SHP77 treated with DMSO at 0.1 percent for 48 hours (cell line): ENCODE measurements around the gene THADA.
"Not testable (repeated sequence)": the region's sequence is repeated elsewhere in the genome, so short reads cannot be mapped to it uniquely, and the experiment has no call there.

ENCODE experiments used
- DNase-seq: peaks from one replicate; lab custom pipeline; 2025; lab: John Stamatoyannopoulos, UW

THADA gene

DNA sequence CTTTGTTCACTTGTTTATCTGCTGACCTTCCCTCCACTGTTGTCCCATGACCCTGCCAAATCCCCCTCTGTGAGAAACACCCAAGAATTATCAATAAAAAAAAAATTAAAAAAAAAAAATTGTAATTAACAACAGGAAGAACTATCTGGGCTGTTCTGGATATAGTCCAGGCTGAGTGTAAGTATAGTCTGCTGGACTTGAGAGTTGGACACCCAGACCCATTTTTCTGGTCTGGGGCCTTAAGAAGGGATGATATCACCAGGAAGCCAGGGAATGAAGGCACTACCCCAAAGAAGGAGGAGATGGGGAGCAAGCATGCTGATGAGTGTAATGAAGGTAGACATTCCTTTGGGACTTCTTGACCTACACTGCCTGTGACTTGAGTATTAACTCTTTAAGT, 297.3 kb downstream of the THADA start:
- DNase-seq, result no peak

DNA sequence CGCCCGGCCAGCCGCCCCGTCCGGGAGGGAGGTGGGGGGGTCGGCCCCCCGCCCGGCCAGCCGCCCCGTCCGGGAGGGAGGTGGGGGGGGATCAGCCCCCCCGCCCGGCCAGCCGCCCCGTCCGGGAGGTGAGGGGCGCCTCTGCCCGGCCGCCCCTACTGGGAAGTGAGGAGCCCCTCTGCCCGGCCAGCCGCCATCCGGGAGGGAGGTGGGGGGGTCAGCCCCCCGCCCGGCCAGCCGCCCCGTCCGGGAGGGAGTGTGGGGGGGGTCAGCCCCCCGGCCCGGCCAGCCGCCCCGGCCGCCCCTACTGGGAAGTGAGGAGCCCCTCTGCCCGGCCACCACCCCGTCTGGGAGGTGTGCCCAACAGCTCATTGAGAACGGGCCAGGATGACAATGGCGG, 298.1 kb downstream of the THADA start:
- not testable (repeated sequence) for DNase-seq

DNA sequence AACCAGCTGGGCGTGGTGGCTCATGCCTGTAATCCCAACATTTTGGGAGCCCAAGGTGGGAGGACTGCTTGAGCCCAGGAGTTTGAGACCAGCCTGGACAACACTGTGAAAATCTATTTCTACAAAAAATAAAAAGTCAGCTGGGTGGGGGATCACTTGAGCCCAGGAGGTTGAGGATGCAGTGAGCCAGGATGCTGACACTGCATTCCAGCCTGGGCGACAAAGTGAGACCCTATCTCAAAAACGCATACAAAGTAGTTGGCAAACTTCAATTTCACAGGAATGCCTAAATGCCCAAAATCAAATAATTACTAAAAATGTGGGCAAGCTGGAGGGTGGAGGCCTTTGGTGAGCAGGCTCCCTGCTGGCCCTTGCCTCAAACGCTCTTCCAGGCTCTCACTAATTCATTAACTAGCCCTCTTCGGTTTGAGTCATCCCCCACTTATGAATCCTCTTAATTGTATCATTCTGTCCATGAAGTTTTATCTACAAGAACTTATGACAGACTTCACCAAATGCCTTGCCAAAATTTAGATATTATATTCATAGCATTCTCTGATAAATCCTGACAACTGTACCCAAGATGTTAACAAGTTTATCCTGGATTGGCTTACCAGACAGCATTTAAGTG, 300.8 kb downstream of the THADA start:
- DNase-seq, result no peak

DNA sequence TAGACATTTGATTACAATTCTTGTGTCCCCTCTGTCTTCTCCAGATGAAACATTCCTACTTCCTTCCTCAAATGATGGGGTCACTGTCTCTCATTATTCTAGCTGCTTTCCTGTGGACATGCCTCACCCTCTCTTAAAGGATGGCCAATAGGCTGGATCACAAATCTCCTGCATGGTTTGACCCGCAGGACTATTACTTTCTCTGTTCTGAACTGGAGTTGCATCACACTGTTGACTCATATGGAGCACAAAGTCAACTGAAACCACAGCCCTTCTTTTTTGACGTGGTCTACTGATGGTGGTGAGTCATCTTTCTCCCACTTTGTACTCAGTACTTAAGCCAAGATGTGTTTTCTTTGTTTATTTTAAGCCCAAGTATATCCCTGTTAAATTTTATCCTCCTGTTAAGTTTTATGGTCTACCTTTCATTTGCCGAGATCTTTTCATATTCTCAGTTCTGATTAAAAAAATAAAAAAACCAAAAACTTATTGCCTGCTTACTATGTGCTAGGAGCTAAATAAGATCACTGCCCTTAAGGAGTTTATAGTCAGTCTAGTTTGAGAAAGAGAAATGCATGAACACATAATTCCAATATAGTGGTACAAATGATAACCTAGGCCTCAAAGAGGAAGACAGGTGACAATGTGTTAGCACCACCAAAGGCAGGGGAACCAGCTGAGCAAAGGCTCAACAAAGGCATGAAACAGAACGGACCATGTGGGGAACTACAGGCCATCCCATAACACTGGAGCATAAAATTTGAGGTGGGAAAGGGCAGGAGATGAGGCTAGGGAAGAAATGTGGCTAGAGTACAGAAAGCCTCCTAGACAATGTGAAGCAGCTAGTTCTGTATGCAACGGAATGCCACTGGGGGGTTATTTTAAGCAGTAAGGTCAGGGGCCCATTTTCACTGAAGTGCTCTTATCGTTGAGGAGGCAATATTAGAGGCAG, 301.8 kb downstream of the THADA start:
- peak; percentile 27 for DNase-seq

DNA sequence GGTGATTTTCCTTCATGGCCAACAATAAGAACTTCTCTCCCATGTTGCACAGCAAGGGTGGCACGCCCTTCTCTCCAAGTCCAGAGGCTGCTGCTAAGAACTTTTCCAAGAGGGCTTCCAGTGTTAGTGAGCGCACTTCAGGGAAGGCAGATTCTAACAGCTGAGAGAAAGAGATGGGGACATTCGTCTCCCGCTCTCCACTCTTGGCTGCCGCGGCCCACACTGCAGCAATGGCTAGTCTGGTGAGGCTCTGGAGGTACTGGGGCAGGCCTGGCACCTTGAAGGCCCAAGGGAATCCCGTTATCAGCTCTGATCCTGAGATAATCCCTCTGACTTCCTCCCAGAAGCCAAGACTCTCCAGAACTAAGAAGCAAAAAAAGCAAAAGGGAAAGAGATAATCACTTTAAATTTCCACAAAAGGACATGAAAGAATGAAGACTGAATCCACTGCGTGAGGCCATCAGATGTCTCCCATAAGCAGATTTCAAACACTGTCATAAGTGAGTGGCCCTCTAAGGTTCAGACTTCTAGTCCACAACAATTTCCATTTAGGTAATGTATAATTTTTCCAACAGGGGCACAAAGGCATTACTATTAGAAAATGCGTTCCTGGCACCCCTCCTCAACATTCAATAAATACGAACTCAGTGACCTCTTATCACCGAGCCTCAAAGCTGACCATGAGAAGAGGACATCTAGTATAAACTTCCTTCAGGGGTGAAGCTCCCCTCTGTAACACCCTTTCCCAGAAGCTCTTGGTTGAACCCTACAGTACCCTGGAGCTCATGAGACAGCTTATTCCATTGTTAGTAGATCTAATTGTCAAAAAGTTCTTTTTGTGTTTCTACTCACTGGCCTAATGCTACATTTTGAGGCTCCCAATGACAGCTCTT, 302.7 kb downstream of the THADA start:
- no peak for DNase-seq

DNA sequence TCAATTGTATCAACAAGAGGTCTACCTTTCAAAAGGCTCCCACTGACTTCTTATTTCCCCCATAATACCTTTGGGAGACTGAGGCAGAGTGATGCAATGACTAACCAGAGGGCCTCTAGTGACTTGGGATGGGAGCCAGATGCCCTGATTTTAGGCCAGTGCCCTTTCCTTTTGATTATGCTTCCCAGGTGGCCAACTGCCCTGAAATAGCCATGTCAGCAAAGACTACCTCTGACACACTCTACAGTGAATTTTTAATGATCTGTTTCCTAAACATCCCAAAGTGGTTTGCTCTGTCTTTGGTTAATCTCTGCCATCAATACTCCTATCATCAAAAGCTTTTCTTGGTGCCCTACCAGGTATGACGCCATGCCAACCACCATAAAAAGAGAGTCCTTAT, 303.5 kb downstream of the THADA start:
- no peak for DNase-seq

DNA sequence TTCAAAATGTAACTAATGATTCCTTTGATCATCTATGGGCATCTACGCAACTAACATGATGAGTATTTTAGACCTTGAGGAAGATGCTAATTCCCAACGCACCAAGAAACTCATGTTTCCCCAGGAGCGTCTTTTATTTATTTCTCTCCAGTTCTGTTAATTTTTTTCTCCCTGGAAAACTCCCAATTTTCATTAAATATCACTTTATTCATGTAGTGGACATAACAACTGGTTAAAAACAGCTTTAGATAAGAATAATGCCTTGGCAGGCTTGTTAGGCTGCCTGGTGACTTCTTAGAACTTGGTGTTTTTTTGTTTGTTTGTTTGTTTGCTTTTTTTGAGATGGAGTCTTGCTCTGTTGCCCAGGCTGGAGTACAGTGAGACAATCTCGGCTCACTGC, 306.5 kb downstream of the THADA start:
- no peak for DNase-seq

DNA sequence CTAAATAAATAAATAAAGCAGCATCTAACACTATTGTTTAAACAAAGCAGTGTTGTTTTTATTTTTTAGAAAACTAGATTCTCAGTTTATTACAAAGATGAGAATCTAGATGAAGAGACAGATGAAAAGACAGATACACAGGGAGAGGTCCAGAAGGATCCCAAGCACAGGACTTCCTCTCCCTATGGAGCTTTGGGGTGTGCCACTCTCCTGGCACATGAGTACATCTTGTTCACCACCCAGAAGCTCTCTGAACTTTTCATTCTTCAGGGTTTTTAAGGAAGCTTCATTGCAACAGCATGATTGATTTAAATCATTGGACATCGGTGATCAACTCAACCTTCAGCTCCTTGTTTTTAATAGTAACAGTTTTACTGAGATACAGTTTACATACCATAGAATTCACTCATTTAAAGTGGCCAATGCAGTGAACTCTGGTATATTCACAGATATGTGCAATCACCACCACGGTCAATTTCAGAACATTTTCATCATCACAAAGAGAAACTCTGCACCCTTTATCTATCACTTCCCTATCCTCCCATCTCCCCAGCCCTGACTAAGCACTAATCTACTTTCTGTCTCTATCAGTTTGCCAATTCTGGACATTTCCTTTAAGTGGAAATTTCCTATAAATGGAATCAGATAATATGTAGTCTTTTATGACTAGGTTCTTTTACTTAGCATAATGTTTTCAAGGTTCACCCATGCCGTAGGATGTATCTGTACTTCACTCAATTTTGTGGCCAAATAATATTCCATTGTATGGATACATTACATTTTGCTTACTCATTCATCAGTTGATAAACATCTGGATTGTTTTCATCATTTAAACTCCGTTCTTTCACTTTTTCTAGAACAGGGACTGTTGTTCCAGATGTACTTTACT, 307.2 kb downstream of the THADA start:
- no peak for DNase-seq

DNA sequence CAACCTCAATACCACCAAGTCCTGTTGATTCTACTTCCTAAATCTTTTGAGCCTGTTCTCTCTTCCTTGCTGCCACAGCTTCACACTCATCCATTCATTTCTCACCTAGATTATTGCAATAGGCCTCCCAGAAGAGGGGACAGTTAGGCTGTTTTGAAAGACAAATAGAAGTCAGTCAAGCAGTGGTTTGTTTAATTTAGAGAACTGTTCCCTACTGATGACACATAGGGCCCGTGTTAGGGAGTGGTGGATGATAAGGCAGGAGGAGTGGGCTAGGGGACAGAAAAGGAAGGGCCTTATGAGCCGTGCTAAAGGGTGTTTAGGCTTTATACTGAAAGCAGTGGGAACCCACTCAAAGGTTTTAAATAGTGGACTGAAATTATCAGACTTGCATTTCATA, 309.9 kb downstream of the THADA start:
- no peak for DNase-seq

DNA sequence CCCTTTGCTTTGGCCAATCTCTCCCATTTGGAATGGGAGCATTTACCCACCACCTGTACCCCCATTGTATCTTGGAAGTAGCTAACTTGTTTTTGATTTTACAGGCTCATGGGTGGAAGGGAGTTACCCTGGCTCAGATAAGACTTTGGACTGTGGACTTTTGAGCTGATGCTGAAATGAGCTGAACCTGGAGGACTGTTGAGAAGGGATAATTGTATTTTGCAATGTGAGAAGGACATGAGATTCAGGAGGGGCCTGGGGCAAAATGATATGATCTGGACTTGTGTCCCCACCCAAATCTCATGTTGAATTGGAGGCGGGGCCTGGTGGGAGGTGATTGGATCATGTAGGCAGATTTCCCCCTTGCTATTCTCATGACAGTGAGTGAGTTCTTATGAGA, 310.9 kb downstream of the THADA start:
- DNase-seq, result no peak

DNA sequence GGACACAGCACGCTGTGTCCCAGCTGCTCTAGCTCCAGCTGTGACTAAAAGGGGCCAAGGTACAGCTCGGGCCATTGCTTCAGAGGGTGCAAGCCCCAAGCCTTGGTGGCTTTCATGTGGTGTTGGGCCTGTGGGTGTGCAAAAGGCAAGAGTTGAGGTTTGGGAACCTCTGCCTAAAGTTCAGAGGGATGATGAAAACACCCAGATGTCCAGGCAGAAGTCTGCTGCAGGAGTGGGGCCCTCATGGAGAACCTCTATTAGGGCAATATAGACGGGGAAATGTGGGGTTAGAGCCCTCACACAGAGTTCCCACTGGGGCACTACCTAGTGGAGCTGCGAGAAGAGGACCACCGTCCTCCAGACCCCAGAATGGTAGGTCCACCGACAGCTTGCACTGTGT, 311.5 kb downstream of the THADA start:
- DNase-seq, result not testable (repeated sequence)

DNA sequence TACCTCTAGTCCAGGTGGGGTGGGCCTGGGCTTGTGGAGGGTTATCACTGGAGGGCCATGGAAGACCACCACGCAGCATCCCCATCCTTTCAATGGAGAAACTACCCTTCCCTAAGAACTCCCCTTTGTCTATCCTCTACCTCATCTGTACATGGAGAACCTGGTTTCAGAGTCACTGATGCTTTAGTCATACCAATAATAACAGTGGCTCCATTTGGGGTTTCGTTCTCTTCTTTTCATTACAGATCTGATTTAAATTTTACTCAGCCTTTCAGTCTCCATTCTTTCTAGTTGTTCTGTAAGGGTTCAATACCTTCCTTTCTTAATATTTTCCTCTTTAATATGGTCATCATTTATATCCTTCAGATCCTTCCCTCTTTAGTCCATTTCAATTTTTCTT, 314.8 kb downstream of the THADA start:
- no peak for DNase-seq

DNA sequence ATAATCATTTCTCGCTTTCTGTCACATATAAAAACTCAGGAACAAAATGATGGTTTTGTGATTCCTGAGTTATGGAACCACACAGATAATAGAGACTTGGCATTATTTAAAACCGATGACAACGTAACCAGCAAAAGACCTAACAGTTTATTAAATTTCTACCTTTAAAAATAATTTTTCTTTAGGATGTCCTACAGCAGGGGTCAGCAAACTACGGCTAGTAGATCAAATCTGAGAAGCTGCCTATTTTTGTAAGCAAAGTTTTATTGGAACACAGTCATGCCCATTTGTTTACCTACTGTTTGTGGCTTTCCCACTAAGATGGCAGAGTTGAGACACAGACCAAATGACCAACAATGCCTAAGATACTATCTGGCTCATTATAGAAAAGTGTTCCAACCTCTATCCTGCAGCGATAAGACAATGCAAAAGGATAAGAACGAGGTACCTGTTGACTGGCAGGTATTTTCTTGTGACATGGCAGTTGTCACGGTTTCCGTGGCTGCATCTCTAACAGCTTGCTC, 316.5 kb downstream of the THADA start:
- no peak for DNase-seq

DNA sequence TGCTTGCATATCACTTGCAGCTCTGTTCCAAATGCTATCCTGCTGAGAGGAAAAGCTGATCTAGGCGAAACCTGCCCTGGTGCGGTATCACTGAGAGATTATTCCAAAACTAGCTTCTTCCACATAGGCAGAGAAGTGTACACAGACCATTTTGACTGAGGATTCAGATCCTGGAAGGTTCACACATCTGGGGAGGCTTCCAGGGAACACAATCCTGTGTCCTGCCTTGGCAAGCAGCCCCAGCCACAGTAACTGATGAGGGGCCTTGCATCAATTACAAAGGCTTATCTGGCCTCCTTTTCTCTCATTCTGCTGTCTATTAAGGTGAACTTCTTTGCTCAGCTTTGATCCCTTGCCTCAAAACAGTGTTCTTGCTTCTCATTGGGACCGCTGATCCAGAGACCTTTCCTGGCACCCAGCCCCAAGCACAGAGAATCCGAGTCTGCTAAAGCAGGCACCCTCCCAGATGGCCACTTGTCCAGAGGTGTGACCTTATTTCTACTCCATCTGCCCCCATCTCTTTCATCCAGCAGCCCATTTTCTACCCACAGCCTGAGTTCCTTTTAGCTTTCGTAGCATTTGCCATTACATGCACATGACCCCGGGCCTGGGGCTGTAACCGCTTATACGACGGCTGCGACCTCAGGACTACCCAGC, 317.1 kb downstream of the THADA start:
- no peak for DNase-seq

DNA sequence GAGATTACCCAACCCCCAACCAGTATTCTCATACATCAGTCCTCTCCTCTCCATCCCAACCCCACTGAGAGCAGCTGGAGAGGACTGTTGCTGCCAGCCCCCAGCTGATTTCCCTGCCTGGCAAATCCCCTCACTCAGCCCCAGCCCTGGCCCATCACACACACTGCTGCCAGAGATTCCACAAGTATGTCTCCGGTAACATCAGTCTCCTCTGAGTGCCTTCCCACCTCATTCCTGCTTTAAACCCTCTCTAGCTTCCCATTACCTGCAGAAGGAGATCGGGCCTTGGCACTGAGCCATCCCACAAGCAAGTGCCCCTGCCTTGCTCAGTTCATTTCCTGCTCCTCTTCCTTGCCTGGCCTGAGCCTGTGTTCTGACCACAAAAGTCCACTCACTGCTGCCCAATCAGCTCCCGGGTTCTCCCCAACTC, 318.9 kb downstream of the THADA start:
- no peak for DNase-seq

DNA sequence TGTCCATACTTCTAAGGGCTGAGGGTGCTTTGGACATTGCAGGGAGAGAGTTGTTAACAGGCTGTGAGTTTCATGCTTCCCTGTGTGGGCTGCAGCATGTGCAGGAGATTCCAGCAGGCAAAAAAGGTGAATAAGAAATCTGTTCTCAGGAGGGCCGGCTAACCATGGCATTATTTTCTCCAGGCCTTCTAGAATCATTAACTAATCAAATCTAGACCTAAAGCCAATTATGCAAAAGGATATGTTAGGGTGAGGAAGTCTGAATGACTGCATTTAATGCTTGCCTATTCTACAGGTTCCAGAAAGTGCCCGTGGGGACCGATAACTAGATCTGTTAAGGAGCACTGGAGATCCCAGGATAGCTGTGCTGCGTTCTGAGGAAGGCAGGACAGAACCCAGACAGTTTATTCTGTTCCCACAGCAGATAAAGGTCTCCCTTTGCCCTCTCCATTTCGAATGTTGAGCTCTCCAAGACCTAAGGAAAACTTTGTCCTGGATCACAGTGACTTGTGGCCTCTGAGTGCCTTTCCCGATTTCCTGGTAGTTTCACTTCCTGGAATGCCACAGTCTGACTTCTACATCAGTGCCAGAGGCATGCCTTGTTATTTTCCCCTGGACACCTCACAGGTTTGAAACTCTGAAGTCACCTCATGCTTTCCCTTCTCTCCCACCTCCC, 319.4 kb downstream of the THADA start:
- no peak for DNase-seq

DNA sequence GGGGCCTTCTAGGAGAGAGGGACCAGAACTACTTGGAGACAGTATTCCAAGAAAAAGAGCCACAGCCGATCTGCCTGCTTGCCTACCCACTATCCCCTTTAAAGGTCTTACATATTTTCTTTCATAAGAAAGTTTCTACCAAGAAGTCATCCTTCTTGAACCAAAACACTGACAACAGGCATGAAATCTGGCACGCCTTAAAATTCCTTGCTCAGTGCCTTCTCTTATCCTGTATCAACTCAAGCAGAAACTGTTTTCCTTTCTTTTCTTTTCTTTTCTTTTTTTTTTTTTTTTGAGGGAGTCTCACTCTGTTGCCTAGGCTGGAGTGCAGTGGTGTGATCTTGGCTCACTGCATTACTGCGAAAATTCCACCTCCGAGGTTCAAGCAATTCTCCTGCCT, 321.1 kb downstream of the THADA start:
- DNase-seq, result no peak

DNA sequence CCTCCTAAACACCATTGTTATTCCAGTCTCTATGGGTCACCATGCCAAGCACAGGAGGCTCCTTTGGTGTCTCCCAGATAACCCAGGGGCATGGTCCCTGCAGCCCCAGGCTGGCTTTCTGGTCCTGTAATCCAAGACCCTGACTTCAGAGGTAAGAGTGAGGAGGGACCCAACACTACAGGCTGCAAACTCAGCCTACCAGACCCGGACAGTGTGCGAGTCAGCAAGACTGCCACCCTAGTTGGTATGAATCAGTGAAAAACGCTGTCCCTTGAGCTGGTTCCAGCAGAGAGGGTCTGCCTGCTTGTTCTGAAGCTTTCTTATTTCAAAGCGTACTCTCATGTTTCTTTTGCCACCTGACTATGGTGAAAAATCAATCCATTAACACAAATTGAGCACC, 321.8 kb downstream of the THADA start:
- DNase-seq, result no peak

DNA sequence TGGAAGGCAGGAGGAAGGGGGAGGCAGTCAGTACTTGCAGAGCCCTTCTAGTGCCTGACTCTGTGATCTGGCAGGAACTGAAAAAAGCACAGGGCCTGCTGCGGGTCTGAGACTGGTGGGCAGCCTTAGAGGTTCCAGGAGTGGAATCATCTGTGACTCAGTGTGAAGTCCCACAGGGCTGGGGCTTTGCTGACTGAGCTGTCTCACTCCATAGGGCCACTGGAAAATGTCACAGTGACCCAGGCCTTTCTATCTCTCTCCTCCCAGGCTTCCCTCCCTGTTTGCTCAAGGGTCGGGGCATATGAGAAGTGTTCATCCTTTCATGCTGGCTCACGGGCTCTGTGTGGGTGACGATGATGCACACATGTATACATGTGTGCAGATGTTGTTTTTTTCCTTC, 322.3 kb downstream of the THADA start:
- DNase-seq, result no peak
